ENCODE data around the gene CYTH3. TPM values are rescaled to one million over a fixed set of nuclear protein-coding genes. Genes with fewer than 3 reads are reported as not detected.

Gene CYTH3
- polyA plus RNA-seq, 1 donor (not counting 4 experiments of a cell fraction or from before 2014, with no cell fraction given) = 28.4 TPM

DNA sequence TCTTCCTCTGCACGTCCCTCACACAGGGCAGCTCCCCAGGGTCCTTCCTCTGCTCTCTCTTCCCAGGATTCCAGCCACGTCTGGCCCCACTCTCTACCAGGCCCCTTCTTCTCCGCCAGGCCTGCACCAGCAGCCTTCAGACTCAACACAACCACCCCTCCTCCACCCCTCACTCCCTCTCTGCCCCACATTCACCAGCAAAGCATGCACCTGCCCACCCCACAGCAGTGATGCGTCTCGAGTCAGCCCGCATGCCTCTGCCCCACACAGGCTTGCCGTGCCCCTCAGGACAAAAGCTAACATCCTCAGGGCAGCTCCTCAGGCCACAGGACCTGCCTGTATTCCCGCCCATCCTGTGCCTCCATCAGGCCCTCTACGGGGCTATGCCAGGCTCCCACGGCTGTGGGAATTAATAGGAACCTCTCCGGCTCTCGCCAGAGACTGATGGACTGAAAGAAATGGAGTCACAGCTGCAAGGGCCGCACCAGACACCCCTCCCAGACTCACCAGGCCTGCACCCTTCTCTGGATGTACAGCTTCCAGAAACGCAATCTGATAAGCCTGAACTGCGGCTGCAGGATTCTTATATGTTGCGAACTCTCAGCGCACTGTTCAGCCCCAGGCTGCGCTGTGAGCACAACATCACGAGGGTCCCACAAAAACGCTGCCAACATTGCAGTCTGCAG, 100.1 kb downstream of the CYTH3 start:
- Histone ChIP-seq H3K27ac (ENCODE audit: control insufficient read depth, insufficient read depth, low read length) (no peak overlapping the region), H3K79me2 (ENCODE audit: control insufficient read depth, insufficient read depth, low read length) (no peaks in the 10 kb centered on the region), H3K4me3 (ENCODE audit: control insufficient read depth in 2 of 3, extremely low read depth in 1 of 3, insufficient read depth in 2 of 3, low read depth in 1 of 3, low read length in 3 of 3) (no peak overlapping the region), H3K4me2 (ENCODE audit: control insufficient read depth, extremely low read depth, insufficient read depth, low read depth, low read length) (no peak overlapping the region), H3K9me1 (ENCODE audit: control insufficient read depth, extremely low read depth, insufficient read depth, low read length) (no peaks in the 10 kb centered on the region), H4K20me1 (ENCODE audit: control insufficient read depth, extremely low read depth, insufficient read depth, low read length) (no peaks in the 10 kb centered on the region), H3K36me3 (ENCODE audit: control insufficient read depth in 2 of 2, extremely low read depth in 1 of 2, insufficient read depth in 2 of 2, low read length in 2 of 2) (peaks cover 18 to 29% of the 10 kb centered on the region in 2 experiments), H3K4me1 (ENCODE audit: control insufficient read depth, extremely low read depth, insufficient read depth, low read length) (peaks cover 6% of the 10 kb centered on the region), H3K27me3 (ENCODE audit: control insufficient read depth, extremely low read depth, insufficient read depth, low read length) (no peaks in the 10 kb centered on the region), H3K9ac (ENCODE audit: control insufficient read depth, extremely low read depth, insufficient read depth, low read length) (no peak overlapping the region), H2AFZ (ENCODE audit: control insufficient read depth, low read length) (no peak overlapping the region), H3K9me3 (ENCODE audit: control insufficient read depth, low read depth, low read length) (no peaks in the 10 kb centered on the region)
- TF ChIP-seq CTCF (optimal IDR thresholded peaks at IDR 0.05 in 1 of 3, IDR thresholded peaks at IDR 0.05 in 1 of 3, conservative IDR thresholded peaks at IDR 0.05 in 1 of 3; ENCODE audit: extremely low read depth in 1 of 3, insufficient read depth in 2 of 3, low read length in 3 of 3) (no peak), EZH2 (IDR thresholded peaks at IDR 0.05; ENCODE audit: low read length) (no peak)
- no peak for DNase-seq (ENCODE audit: low read depth, low spot score)
- dilution Hi-C loops (cut with MboI; ENCODE audit: extremely low pct_ligation_motif_present, low sequenced_read_pairs) = no loop called here
- FAIRE-seq = no peak

GRCh38 chr7:6171532-6172223, 100.7 kb downstream of the CYTH3 start:
- Histone ChIP-seq H3K79me2 (ENCODE audit: control insufficient read depth, insufficient read depth, low read length) (no peaks in the 10 kb centered on the region), H3K36me3 (ENCODE audit: control insufficient read depth in 2 of 2, extremely low read depth in 1 of 2, insufficient read depth in 2 of 2, low read length in 2 of 2) (peaks cover 17 to 30% of the 10 kb centered on the region in 2 experiments), H3K4me3 (ENCODE audit: control insufficient read depth in 2 of 3, extremely low read depth in 1 of 3, insufficient read depth in 2 of 3, low read depth in 1 of 3, low read length in 3 of 3) (no peak overlapping the region), H4K20me1 (ENCODE audit: control insufficient read depth, extremely low read depth, insufficient read depth, low read length) (no peaks in the 10 kb centered on the region), H3K4me1 (ENCODE audit: control insufficient read depth, extremely low read depth, insufficient read depth, low read length) (peaks cover 6% of the 10 kb centered on the region), H3K9me1 (ENCODE audit: control insufficient read depth, extremely low read depth, insufficient read depth, low read length) (no peaks in the 10 kb centered on the region), H3K4me2 (ENCODE audit: control insufficient read depth, extremely low read depth, insufficient read depth, low read depth, low read length) (no peak overlapping the region), H3K27ac (ENCODE audit: control insufficient read depth, insufficient read depth, low read length) (no peak overlapping the region), H3K9ac (ENCODE audit: control insufficient read depth, extremely low read depth, insufficient read depth, low read length) (no peak overlapping the region), H2AFZ (ENCODE audit: control insufficient read depth, low read length) (no peak overlapping the region), H3K9me3 (ENCODE audit: control insufficient read depth, low read depth, low read length) (no peaks in the 10 kb centered on the region), H3K27me3 (ENCODE audit: control insufficient read depth, extremely low read depth, insufficient read depth, low read length) (no peaks in the 10 kb centered on the region)
- dilution Hi-C loops (cut with MboI; ENCODE audit: extremely low pct_ligation_motif_present, low sequenced_read_pairs) = no loop called here
- no peak for DNase-seq (ENCODE audit: low read depth, low spot score)
- TF ChIP-seq CTCF (optimal IDR thresholded peaks at IDR 0.05 in 1 of 3, IDR thresholded peaks at IDR 0.05 in 1 of 3, conservative IDR thresholded peaks at IDR 0.05 in 1 of 3; ENCODE audit: extremely low read depth in 1 of 3, insufficient read depth in 2 of 3, low read length in 3 of 3) (no peak), EZH2 (IDR thresholded peaks at IDR 0.05; ENCODE audit: low read length) (no peak)
- FAIRE-seq = no peak
